PC-3 (cell line): Measurements from ENCODE around the gene UBC. TPM values are rescaled to one million over a fixed set of nuclear protein-coding genes. Genes with fewer than 3 reads are reported as not detected.

Source experiments
- ATAC-seq: fragments of 200-7000 bp; cut with Tn5 transposase; 2 replicates; pipeline ENCODE4 v1.9.1; 2020; ENCODE audit warnings: mild to moderate bottlenecking, moderate library complexity
- BruUV-seq: library from RNA; stranded (reverse); fragments of 400-500 nt; replicated peaks from 2 replicates; lab custom pipeline; 2021; lab: Mats Ljungman, UMichigan
- CTCF ChIA-PET: fragments of 300-600 bp; sonication (Branson Sonifier 250); formaldehyde crosslinking; loops from one replicate; lab custom pipeline; 2022; ENCODE audit warnings: antibody characterized with exemption; lab: Charles Lee
- POLR2A ChIA-PET: fragments of 300-600 bp; sonication (Branson Sonifier 250); formaldehyde crosslinking; loops from one replicate; lab custom pipeline; 2022; ENCODE audit warnings: antibody characterized with exemption; ENCODE audit not compliant: unreplicated experiment; lab: Charles Lee
- DNase-seq: peaks from one replicate; pipeline ENCODE4 v3.0.0-alpha.2; 2015
- H2AFZ ChIP-seq: fragments of 300-600 bp; sonication (generic); 2 replicates; pipeline ENCODE4 v1.6.0; 2016; ENCODE audit warnings: antibody characterized with exemption, low read length
- H3F3A ChIP-seq: fragments of 300-600 bp; sonication (generic); one replicate; pipeline ENCODE4 v1.6.0; 2017; ENCODE audit warnings: antibody characterized with exemption, low read length, control low read depth, mild to moderate bottlenecking; ENCODE audit not compliant: unreplicated experiment
- H3K27ac ChIP-seq: fragments of 300-600 bp; sonication (generic); 2 replicates; pipeline ENCODE4 v1.5.1; 2016; ENCODE audit warnings: mild to moderate bottlenecking, low read length
- H3K27me3 ChIP-seq: fragments of 300-600 bp; sonication (generic); 2 replicates; pipeline ENCODE4 v1.6.1; 2016; ENCODE audit warnings: low read length, mixed read lengths
- H3K36me3 ChIP-seq: fragments of 300-600 bp; sonication (generic); 2 replicates; pipeline ENCODE4 v1.6.1; 2016; ENCODE audit warnings: low read depth, mixed run types, low read length, mixed read lengths
- H3K4me1 ChIP-seq: fragments of 300-600 bp; sonication (generic); 2 replicates; pipeline ENCODE4 v1.5.1; 2016; ENCODE audit warnings: low read length; ENCODE audit not compliant: insufficient read depth
- H3K4me2 ChIP-seq: fragments of 300-600 bp; sonication (generic); 2 replicates; pipeline ENCODE4 v1.6.0; 2016; ENCODE audit warnings: low read length
- H3K4me3 ChIP-seq: fragments of 300-600 bp; sonication (generic); 2 replicates; pipeline ENCODE4 v1.5.1; 2016; ENCODE audit warnings: mild to moderate bottlenecking, low read length, mixed read lengths
- H3K79me2 ChIP-seq: fragments of 300-600 bp; sonication (generic); 2 replicates; pipeline ENCODE4 v1.6.1; 2017; ENCODE audit warnings: low read length, mixed read lengths
- H3K9ac ChIP-seq: fragments of 300-600 bp; sonication (generic); 2 replicates; pipeline ENCODE4 v1.6.0; 2016; ENCODE audit warnings: mild to moderate bottlenecking, low read length
- H3K9me2 ChIP-seq: fragments of 300-600 bp; sonication (generic); replicated peaks from 2 replicates; pipeline ENCODE4 v1.6.1; 2016; ENCODE audit warnings: mixed run types, low read length, mixed read lengths
- H3K9me3 ChIP-seq: fragments of 300-600 bp; sonication (generic); 2 replicates; pipeline ENCODE4 v1.6.1; 2016; ENCODE audit warnings: low read length, mixed read lengths
- H4K20me1 ChIP-seq: fragments of 300-600 bp; sonication (generic); 2 replicates; pipeline ENCODE4 v1.6.1; 2016; ENCODE audit warnings: low read length, mixed read lengths
- CTCF ChIP-seq: fragments of 300-600 bp; sonication (generic); conservative IDR thresholded peaks from 2 replicates; pipeline ENCODE4 v1.5.1; 2017; ENCODE audit warnings: antibody characterized with exemption, low read depth, mild to moderate bottlenecking, low read length
- EZH2 ChIP-seq: fragments of 300-600 bp; sonication (generic); IDR thresholded peaks from one replicate; pipeline ENCODE4 v1.6.1; 2017; ENCODE audit warnings: antibody characterized with exemption, mild to moderate bottlenecking, low read length; ENCODE audit not compliant: unreplicated experiment
- EZH2phosphoT487 ChIP-seq: fragments of 300-600 bp; sonication (generic); IDR thresholded peaks from 2 replicates; pipeline ENCODE4 v1.6.1; 2018; ENCODE audit warnings: mild to moderate bottlenecking, antibody characterized with exemption, low read length, borderline replicate concordance
- intact Hi-C: fragments of 100-400 bp; cut with micrococcal nuclease; formaldehyde crosslinking; loops from 2 replicates; pipeline ENCODE4 v1.9.0; 2023
- total RNA-seq: library from RNA; depleted of rRNA; stranded (reverse); fragments of >200 nt; gene quantifications from 2 replicates; pipeline ENCODE4 v1.2.3, GENCODE V29; 2014

UBC gene
- total RNA-seq, 1 experiment from 2014 or later: 1,587 TPM

GRCh38 chr12:124872068-124872719 is 42.3 kb downstream of the UBC start:
- Histone ChIP-seq H3K9ac (no peak overlapping the region), H3K4me2 (no peak overlapping the region), H3K27ac (no peak overlapping the region), H4K20me1 (no peaks in the 10 kb centered on the region), H3K4me3 (no peak overlapping the region), H3K9me3 (no peaks in the 10 kb centered on the region), H3K27me3 (no peaks in the 10 kb centered on the region), H2AFZ (no peak overlapping the region), H3K36me3 (no peaks in the 10 kb centered on the region), H3F3A (no peaks in the 10 kb centered on the region), H3K4me1 (peaks cover 4% of the 10 kb centered on the region; the same call in 1 of the 2 replicates), H3K79me2 (no peaks in the 10 kb centered on the region), H3K9me2 (no peaks in the 10 kb centered on the region)
- ChIA-PET POLR2A (no interaction called here), CTCF (no interaction called here)
- TF ChIP-seq EZH2phosphoT487: no peak
- intact Hi-C loops: no loop called here
- no TSS peak for BruUV-seq
- DNase-seq: no peak
- ATAC-seq: no peak

DNA sequence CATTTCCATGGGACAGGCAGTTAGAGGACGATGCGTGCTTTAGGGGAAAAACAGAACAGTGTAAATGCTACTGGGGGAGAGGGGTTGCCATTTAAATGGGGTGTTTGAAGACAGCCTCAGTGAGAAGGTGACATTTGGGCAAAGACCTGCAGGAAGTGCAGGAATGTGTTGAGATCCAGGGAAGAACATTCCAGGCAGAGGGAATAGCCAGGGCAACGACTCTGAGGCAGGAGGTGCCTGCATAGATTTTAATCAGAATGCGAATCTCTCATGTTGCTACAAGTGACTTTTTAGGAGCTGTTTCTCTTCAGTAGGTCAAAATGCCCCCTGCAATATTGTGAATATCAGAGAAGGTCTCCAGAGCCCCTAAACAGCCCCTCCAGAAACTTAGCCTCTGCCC is 43.2 kb downstream of the UBC start:
- DNase-seq (no peak), ATAC-seq (no peak)
- Histone ChIP-seq H3F3A (no peaks in the 10 kb centered on the region), H3K79me2 (no peaks in the 10 kb centered on the region), H3K4me1 (peaks cover 6% of the 10 kb centered on the region; the same call in 1 of the 2 replicates), H3K9ac (no peak overlapping the region), H3K27ac (no peak overlapping the region), H3K4me3 (no peak overlapping the region), H4K20me1 (no peaks in the 10 kb centered on the region), H3K36me3 (no peaks in the 10 kb centered on the region), H3K27me3 (no peaks in the 10 kb centered on the region), H3K9me3 (no peaks in the 10 kb centered on the region), H3K4me2 (no peak overlapping the region), H2AFZ (no peak overlapping the region), H3K9me2 (no peaks in the 10 kb centered on the region)
- ChIA-PET CTCF (no interaction called here), POLR2A (no interaction called here)
- TF ChIP-seq CTCF: no peak
- TF ChIP-seq EZH2: no peak
- TF ChIP-seq EZH2phosphoT487: no peak
- no TSS peak for BruUV-seq
- intact Hi-C loops: no loop called here

DNA sequence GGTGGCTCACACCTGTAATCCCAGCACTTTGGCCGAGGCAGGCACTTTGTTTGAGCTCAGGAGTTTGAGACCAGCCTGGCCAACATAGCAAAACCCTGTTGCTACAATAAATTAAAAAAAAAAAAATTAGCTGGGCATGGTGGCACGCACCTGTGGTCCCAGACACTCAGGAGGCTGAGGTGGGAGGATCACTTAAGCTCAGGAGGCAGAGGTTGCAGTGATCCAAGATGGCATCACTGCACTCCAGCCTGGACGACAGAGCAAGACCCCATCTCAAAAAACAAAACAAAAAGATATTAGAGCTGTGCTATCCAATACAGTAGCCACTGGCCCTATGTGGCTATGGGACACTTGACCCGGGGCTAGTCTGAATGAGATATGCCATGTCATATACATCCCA is 43.9 kb downstream of the UBC start:
- Histone ChIP-seq H3K79me2 (no peaks in the 10 kb centered on the region), H3K4me1 (peaks cover 6% of the 10 kb centered on the region; the same call in 1 of the 2 replicates), H3K4me2 (no peak overlapping the region), H3K9me3 (no peaks in the 10 kb centered on the region), H3K27me3 (no peaks in the 10 kb centered on the region), H3K9ac (no peak overlapping the region), H4K20me1 (no peaks in the 10 kb centered on the region), H3K36me3 (no peaks in the 10 kb centered on the region), H3K4me3 (no peak overlapping the region), H3F3A (no peaks in the 10 kb centered on the region), H3K27ac (no peak overlapping the region), H2AFZ (no peak overlapping the region), H3K9me2 (no peaks in the 10 kb centered on the region)
- intact Hi-C loops: no loop called here
- ChIA-PET POLR2A (no interaction called here), CTCF (no interaction called here)
- BruUV-seq: no TSS peak
- DNase-seq (no peak), ATAC-seq (no peak)
- TF ChIP-seq EZH2phosphoT487: no peak
- TF ChIP-seq CTCF: no peak
